Measurements from ENCODE around the gene SAXO1. TPM values are rescaled to one million over a fixed set of nuclear protein-coding genes. Genes with fewer than 3 reads are reported as not detected.

The SAXO1 gene
- total RNA-seq, 1 experiment from 2014 or later, result not detected

DNA sequence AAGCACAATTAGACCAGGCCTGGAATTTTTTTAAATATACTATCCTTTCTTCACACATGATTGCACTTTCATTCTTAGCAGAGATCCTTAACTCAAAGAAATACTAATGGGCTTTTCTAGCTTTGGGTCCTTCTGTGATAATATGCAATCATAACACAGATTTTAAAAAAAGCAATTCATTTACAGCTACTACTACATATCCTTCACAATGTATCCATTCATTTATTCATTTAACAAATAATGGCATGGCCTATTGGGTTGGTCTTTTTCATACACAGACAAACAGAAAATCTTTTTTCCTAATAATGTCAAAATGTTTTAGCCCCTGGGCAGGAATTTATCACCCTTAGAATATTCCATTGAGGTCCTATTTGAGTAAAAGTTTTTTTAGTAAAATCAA, 47.0 kb downstream of the SAXO1 start:
- no peak for DNase-seq (ENCODE audit: unreplicated experiment)
- Mint-ChIP-seq H3K4me3 (ENCODE audit: unreplicated experiment) (no peak overlapping the region), H3K27ac (ENCODE audit: low read depth, unreplicated experiment) (no peak overlapping the region), H3K9me3 (ENCODE audit: unreplicated experiment) (no peaks in the 10 kb centered on the region), H3K4me1 (ENCODE audit: insufficient read depth, unreplicated experiment) (no peaks in the 10 kb centered on the region), H3K27me3 (ENCODE audit: insufficient read depth, unreplicated experiment) (no peaks in the 10 kb centered on the region), H3K36me3 (ENCODE audit: insufficient read depth, unreplicated experiment) (no peaks in the 10 kb centered on the region)
- intact Hi-C loops (cut with micrococcal nuclease), result no loop called here
- BruUV-seq (replicated peaks), result no TSS peak
- CTCF ChIA-PET, result no interaction called here
- TF ChIP-seq, protein P1, sequence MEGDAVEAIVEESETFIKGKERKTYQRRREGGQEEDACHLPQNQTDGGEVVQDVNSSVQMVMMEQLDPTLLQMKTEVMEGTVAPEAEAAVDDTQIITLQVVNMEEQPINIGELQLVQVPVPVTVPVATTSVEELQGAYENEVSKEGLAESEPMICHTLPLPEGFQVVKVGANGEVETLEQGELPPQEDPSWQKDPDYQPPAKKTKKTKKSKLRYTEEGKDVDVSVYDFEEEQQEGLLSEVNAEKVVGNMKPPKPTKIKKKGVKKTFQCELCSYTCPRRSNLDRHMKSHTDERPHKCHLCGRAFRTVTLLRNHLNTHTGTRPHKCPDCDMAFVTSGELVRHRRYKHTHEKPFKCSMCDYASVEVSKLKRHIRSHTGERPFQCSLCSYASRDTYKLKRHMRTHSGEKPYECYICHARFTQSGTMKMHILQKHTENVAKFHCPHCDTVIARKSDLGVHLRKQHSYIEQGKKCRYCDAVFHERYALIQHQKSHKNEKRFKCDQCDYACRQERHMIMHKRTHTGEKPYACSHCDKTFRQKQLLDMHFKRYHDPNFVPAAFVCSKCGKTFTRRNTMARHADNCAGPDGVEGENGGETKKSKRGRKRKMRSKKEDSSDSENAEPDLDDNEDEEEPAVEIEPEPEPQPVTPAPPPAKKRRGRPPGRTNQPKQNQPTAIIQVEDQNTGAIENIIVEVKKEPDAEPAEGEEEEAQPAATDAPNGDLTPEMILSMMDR (IDR thresholded peaks at IDR 0.05; ENCODE audit: unreplicated experiment), result no peak
- POLR2A ChIA-PET, result no interaction called here

DNA sequence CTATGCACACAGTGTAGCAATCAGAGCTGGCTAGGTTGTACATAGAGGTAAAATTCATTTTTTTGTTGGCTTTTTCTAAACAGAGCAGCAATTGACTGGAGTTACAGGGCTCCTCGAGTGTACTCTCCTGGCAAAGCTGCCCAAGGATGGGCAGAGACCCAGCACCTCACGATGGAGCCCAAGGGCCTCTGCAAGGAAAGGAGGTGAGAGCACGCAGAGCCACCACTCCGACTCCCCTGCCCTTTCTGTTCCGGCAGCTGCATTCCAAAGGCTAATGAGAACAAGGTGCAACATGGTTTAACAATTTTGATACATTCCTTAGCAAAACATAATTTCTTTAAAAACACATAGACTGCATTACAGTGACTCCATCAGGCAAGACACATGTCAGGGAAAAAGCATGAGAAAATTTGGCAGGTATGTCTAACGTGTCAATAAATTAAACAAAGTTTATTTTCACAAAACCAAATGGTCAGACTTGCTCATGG, 47.5 kb downstream of the SAXO1 start:
- CTCF ChIA-PET, result no interaction called here
- no TSS peak for BruUV-seq (replicated peaks)
- POLR2A ChIA-PET, result no interaction called here
- H3K4me3 Mint-ChIP-seq (ENCODE audit: unreplicated experiment), result no peak overlapping the region
- no peaks in the 10 kb centered on the region for H3K36me3 Mint-ChIP-seq (ENCODE audit: insufficient read depth, unreplicated experiment)
- intact Hi-C loops (cut with micrococcal nuclease), result no loop called here
- DNase-seq (ENCODE audit: unreplicated experiment), result no peak
- no peak overlapping the region for H3K27ac Mint-ChIP-seq (ENCODE audit: low read depth, unreplicated experiment)
- no peaks in the 10 kb centered on the region for H3K9me3 Mint-ChIP-seq (ENCODE audit: unreplicated experiment)
- H3K4me1 Mint-ChIP-seq (ENCODE audit: insufficient read depth, unreplicated experiment), result no peaks in the 10 kb centered on the region
- TF ChIP-seq, protein P1 (IDR thresholded peaks at IDR 0.05; ENCODE audit: unreplicated experiment), result no peak
- no peaks in the 10 kb centered on the region for H3K27me3 Mint-ChIP-seq (ENCODE audit: insufficient read depth, unreplicated experiment)

DNA sequence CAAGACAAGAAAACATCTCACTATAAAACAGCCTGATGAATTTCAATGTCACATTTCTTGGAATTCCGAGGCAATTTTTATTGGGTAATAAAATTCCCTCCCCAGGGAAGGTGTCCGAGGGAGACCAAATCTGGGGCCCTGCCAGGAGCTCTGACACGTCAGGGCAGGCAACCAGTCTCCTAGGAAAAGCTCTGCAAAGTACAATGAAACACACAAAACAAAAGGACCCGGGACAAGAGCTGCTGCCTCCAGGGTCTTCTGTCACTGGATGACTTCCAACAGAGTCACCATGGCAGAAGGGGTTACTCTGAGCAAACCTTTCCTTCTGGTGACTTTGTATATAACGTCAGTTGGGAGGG, 50.8 kb downstream of the SAXO1 start:
- no peaks in the 10 kb centered on the region for H3K9me3 Mint-ChIP-seq (ENCODE audit: unreplicated experiment)
- no peak overlapping the region for H3K27ac Mint-ChIP-seq (ENCODE audit: low read depth, unreplicated experiment)
- no peaks in the 10 kb centered on the region for H3K27me3 Mint-ChIP-seq (ENCODE audit: insufficient read depth, unreplicated experiment)
- DNase-seq (ENCODE audit: unreplicated experiment), result peak; percentile 27
- POLR2A ChIA-PET, result interaction anchor here (0.6 kb wide), 1 partner anchor 184 kb away, joined by 3 read pairs; no protein-coding TSS in a partner anchor
- peaks cover 5% of the 10 kb centered on the region for H3K4me1 Mint-ChIP-seq (ENCODE audit: insufficient read depth, unreplicated experiment)
- intact Hi-C loops (cut with micrococcal nuclease), result no loop called here
- no peak overlapping the region for H3K4me3 Mint-ChIP-seq (ENCODE audit: unreplicated experiment)
- BruUV-seq (replicated peaks), result no TSS peak
- H3K36me3 Mint-ChIP-seq (ENCODE audit: insufficient read depth, unreplicated experiment), result no peaks in the 10 kb centered on the region
- TF ChIP-seq, protein P1 (IDR thresholded peaks at IDR 0.05; ENCODE audit: unreplicated experiment), result no peak
- CTCF ChIA-PET, result interaction anchor here (0.6 kb wide), 1 partner anchor 11 kb away, joined by 3 read pairs; no protein-coding TSS in a partner anchor

DNA sequence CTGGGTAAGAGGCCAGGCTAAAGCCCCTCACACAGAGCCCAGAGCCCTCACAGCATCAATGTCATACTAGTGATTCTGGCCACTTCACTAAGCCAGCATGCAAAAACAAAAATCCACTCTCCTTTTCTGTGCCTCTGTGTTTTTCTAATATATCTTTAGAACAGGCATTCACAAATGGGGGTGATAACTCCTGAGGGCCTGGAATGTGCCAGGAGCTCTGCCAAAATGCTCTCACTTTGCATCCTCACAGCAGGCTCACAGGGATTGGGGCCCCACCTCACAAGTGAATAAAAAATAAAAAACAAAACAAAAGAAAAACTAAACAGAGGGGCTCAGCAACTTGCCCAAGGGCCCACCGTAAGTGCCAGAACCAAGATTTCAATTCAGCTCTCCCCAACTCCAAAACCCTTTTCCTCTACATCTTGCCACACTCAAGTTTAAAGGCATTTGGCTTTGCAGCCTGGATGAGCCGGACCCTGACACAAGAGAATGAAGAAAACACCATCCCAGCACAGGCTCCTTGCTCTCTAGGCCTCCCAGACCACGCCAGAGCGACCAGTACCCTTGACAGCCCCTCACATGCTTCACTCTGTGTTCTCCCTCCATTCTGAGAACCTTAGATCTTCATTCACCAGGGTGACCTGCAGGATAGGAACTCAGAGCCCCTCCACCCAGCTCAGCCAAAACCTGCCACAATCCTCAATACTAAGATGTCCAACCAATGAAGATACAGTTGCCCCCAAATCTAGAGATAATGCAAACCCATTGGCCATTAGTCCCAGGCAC, 51.3 kb downstream of the SAXO1 start:
- CTCF ChIA-PET, result no interaction called here
- intact Hi-C loops (cut with micrococcal nuclease), result no loop called here
- Mint-ChIP-seq H3K4me3 (ENCODE audit: unreplicated experiment) (no peak overlapping the region), H3K9me3 (ENCODE audit: unreplicated experiment) (no peaks in the 10 kb centered on the region), H3K36me3 (ENCODE audit: insufficient read depth, unreplicated experiment) (no peaks in the 10 kb centered on the region), H3K27me3 (ENCODE audit: insufficient read depth, unreplicated experiment) (no peaks in the 10 kb centered on the region), H3K27ac (ENCODE audit: low read depth, unreplicated experiment) (no peak overlapping the region), H3K4me1 (ENCODE audit: insufficient read depth, unreplicated experiment) (peaks cover 5% of the 10 kb centered on the region)
- POLR2A ChIA-PET, result no interaction called here
- no peak for DNase-seq (ENCODE audit: unreplicated experiment)
- no TSS peak for BruUV-seq (replicated peaks)
- TF ChIP-seq, protein P1 (IDR thresholded peaks at IDR 0.05; ENCODE audit: unreplicated experiment), result no peak

Data from MCF 10A (cell line).